ENCODE data around the gene C1orf105.
"Not testable (repeated sequence)": the region's sequence is repeated elsewhere in the genome, so short reads cannot be mapped to it uniquely, and the experiment has no call there.

C1orf105 gene

GRCh38 chr1:172430128-172430454 is 9.6 kb downstream of the C1orf105 start:
- DNase-seq, result no peak

GRCh38 chr1:172431204-172431603 is 10.7 kb downstream of the C1orf105 start:
- no peak for DNase-seq

- DNase-seq, result no peak
Observed at GRCh38 chr1:172431721-172432192, 11.3 kb downstream of the C1orf105 start.

- DNase-seq, result not testable (repeated sequence)
Observed at GRCh38 chr1:172437183-172437582, 16.7 kb downstream of the C1orf105 start.

GRCh38 chr1:172442404-172442803 is 21.9 kb downstream of the C1orf105 start:
- DNase-seq, result no peak

GRCh38 chr1:172442843-172443565 is 22.5 kb downstream of the C1orf105 start:
- DNase-seq, result no peak

- DNase-seq, result peak; percentile 96
Observed at GRCh38 chr1:172443666-172444453, 23.4 kb downstream of the C1orf105 start, which contains the start of gene PIGC. Gene PIGC (minus strand): TSS chr1:172444069. CDS start chr1:172442622, 1,447 bp downstream.

GRCh38 chr1:172446547-172446946 is 26.1 kb downstream of the C1orf105 start:
- DNase-seq, result no peak

- DNase-seq, result no peak
Observed at GRCh38 chr1:172447641-172448040, 27.2 kb downstream of the C1orf105 start.

GRCh38 chr1:172448995-172449584 is 28.6 kb downstream of the C1orf105 start:
- no peak for DNase-seq

GRCh38 chr1:172449585-172450523 is 29.4 kb downstream of the C1orf105 start:
- DNase-seq, result peak; percentile 52

- DNase-seq, result no peak
Observed at GRCh38 chr1:172450524-172450885, 30.0 kb downstream of the C1orf105 start.

- no peak for DNase-seq
Observed at GRCh38 chr1:172451002-172451443, 30.5 kb downstream of the C1orf105 start.

- no peak for DNase-seq
Observed at GRCh38 chr1:172452536-172453152, 32.2 kb downstream of the C1orf105 start.

- DNase-seq, result no peak
Observed at GRCh38 chr1:172453153-172453545, 32.7 kb downstream of the C1orf105 start.

GRCh38 chr1:172453607-172454006 is 33.1 kb downstream of the C1orf105 start:
- no peak for DNase-seq

- DNase-seq, result no peak
Observed at GRCh38 chr1:172455451-172455850, 35.0 kb downstream of the C1orf105 start.

- DNase-seq, result no peak
Observed at GRCh38 chr1:172456344-172456769, 35.9 kb downstream of the C1orf105 start.

GRCh38 chr1:172457479-172458130 is 37.1 kb downstream of the C1orf105 start:
- DNase-seq, result no peak

GRCh38 chr1:172460177-172460576 is 39.7 kb downstream of the C1orf105 start:
- no peak for DNase-seq

GRCh38 chr1:172460887-172461315 is 40.4 kb downstream of the C1orf105 start:
- no peak for DNase-seq

Measured in stimulated activated CD8-positive, alpha-beta memory T cell treated with anti-CD3 and anti-CD28 coated beads, Interleukin-4, amount 100 ng/mL, for 48 hours (primary cell).